ENCODE data around the gene SLC40A1.

The SLC40A1 gene

DNA sequence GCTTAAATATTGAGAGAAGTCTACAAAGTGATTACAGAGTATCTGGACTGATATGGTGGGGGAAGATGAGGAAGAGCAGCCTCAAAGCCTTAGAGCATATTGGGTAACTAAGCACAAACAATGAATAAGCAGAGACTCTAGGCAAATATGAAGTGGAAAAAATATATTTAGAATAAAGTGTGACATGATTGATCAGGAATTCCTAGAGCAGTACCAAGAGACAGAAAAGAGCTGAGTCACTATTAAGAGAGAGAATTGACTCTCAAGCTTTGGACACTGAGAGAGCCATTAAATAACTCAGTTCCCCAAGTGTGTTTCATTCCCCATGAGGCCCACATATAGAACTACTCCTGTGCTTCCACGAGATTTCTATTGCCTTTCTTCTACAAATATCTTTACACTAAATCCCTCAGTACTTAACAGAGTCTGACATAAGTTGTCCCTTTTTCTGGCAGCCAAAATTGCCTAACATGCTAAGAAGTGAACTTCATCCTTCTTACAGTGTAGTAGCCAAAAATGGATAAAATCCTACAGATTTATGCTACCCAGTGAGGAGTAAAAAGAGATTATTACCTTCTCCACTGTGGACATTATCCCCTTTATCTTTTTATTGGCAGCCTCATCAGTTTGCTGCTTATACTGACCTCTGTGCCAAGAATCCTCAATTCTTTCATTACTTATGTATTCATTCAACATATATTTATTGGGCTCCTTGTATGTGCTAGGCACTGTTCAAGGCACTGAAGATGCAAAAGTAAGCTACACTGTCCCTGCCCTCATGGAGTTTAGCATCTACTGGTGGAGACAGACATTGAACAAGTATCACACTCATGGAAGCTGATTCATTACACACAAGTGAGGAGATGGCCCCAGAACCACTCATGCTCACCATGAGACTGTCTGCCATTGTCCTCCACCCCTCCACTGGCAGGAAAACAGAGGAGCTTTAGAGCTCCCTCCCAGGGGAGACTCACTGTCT lies 45.4 kb downstream of the SLC40A1 start:
- Histone ChIP-seq H3K9me3 (ENCODE audit: insufficient read depth, low read length) (no peaks in the 10 kb centered on the region), H3K27ac (ENCODE audit: low read length) (no peak overlapping the region), H3K4me2 (ENCODE audit: low read length) (no peak overlapping the region), H3K4me1 (ENCODE audit: low read length) (peaks cover 10% of the 10 kb centered on the region), H3K9ac (ENCODE audit: low read length) (no peak overlapping the region), H3K4me3 (ENCODE audit: low read length) (no peak overlapping the region), H3K79me2 (ENCODE audit: low read length) (no peaks in the 10 kb centered on the region), H2AFZ (ENCODE audit: low read depth, low read length) (no peak overlapping the region), H4K20me1 (ENCODE audit: insufficient read depth, low read length) (no peaks in the 10 kb centered on the region), H3K36me3 (replicated peaks; ENCODE audit: low read depth, low read length) (no peaks in the 10 kb centered on the region), H3K27me3 (ENCODE audit: low read depth, low read length) (no peaks in the 10 kb centered on the region; the same call in 1 of the 2 replicates)
- TF ChIP-seq, protein P1, sequence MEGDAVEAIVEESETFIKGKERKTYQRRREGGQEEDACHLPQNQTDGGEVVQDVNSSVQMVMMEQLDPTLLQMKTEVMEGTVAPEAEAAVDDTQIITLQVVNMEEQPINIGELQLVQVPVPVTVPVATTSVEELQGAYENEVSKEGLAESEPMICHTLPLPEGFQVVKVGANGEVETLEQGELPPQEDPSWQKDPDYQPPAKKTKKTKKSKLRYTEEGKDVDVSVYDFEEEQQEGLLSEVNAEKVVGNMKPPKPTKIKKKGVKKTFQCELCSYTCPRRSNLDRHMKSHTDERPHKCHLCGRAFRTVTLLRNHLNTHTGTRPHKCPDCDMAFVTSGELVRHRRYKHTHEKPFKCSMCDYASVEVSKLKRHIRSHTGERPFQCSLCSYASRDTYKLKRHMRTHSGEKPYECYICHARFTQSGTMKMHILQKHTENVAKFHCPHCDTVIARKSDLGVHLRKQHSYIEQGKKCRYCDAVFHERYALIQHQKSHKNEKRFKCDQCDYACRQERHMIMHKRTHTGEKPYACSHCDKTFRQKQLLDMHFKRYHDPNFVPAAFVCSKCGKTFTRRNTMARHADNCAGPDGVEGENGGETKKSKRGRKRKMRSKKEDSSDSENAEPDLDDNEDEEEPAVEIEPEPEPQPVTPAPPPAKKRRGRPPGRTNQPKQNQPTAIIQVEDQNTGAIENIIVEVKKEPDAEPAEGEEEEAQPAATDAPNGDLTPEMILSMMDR (IDR thresholded peaks at IDR 0.05; ENCODE audit: low read depth, low read length), result no peak
- TF ChIP-seq EZH2phosphoT487 (IDR thresholded peaks at IDR 0.05; ENCODE audit: low read depth), result no peak

DNA sequence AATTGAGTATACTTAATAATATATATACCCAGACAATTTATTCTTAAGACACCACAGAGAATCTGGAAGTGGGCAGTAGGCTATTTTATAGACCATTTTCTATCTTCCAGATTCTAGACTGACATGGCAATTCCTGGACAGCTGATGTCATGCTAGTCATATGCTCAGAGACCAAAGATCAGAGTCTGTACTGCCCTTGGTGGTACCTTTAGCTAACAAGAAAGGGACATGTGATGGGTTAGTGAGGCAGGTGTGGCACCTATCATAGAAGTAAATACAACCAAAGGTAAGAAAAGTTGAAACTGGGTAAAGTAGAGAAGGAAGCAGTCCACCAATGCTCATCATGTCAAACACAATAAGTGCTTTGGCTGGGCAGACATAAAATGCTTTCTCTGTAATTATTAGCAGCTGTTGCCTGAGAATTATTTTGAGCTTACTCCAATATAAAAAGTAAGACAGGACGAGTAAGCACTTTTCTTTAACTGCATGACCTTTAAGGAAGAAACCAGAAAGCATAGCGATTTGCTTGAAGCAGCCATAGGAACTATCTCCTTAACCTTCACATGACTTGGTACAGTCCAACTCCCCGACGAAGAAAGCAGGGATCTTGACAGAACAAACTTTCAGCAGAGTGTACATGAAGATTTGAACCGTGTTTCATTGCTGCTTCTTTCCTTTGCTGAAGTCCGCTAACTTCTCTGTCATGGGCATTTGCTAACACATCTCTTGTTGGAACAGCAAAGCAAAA lies 47.1 kb downstream of the SLC40A1 start:
- TF ChIP-seq, protein P1 (IDR thresholded peaks at IDR 0.05; ENCODE audit: low read depth, low read length), result no peak
- TF ChIP-seq EZH2phosphoT487 (IDR thresholded peaks at IDR 0.05; ENCODE audit: low read depth), result no peak
- Histone ChIP-seq H3K36me3 (replicated peaks; ENCODE audit: low read depth, low read length) (no peaks in the 10 kb centered on the region), H3K79me2 (ENCODE audit: low read length) (no peaks in the 10 kb centered on the region), H2AFZ (ENCODE audit: low read depth, low read length) (no peak overlapping the region), H3K27me3 (ENCODE audit: low read depth, low read length) (no peaks in the 10 kb centered on the region; the same call in 1 of the 2 replicates), H3K4me3 (ENCODE audit: low read length) (no peak overlapping the region), H3K4me2 (ENCODE audit: low read length) (no peak overlapping the region), H3K27ac (ENCODE audit: low read length) (no peak overlapping the region), H3K9ac (ENCODE audit: low read length) (no peak overlapping the region), H3K4me1 (ENCODE audit: low read length) (peaks cover 10% of the 10 kb centered on the region), H4K20me1 (ENCODE audit: insufficient read depth, low read length) (no peaks in the 10 kb centered on the region), H3K9me3 (ENCODE audit: insufficient read depth, low read length) (no peaks in the 10 kb centered on the region)

DNA sequence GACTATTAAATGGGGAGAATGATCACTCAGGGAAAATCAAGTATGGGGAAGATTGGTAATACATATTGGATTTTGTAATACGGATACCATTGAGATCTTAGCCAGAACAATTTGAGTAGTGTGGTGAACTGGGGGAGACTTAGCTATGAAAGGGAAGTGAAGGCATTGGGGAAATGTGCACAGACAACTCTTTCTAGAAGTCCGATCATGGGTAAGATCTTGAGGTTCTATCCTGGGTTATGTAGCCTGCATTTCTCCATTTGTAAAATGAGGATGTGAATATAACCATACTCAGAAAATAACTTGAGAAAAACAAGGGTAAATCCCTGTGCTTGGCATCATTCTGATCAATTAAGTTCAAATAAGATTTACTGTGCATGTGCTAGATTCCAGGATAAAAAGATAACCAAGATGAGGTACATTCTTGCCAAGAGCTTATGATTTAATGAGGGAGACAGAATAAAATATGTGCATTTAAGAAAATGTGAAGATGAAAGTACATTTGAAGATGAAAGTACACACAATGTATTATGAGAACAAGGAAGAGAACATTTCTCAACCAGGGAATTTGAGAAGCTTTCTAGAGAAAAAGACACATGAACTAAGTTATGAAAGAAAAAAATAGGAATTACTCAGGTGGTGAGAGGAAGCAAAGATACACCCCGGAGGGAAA lies 49.5 kb downstream of the SLC40A1 start:
- Histone ChIP-seq H3K4me2 (ENCODE audit: low read length) (peak overlapping the region; percentile 38; the same call in 1 of the 2 replicates), H3K9me3 (ENCODE audit: insufficient read depth, low read length) (no peaks in the 10 kb centered on the region), H3K27me3 (ENCODE audit: low read depth, low read length) (no peaks in the 10 kb centered on the region), H3K36me3 (replicated peaks; ENCODE audit: low read depth, low read length) (no peaks in the 10 kb centered on the region), H4K20me1 (ENCODE audit: insufficient read depth, low read length) (no peaks in the 10 kb centered on the region), H3K9ac (ENCODE audit: low read length) (no peak overlapping the region), H3K27ac (ENCODE audit: low read length) (no peak overlapping the region), H2AFZ (ENCODE audit: low read depth, low read length) (no peak overlapping the region), H3K4me3 (ENCODE audit: low read length) (no peak overlapping the region), H3K79me2 (ENCODE audit: low read length) (no peaks in the 10 kb centered on the region), H3K4me1 (ENCODE audit: low read length) (peaks cover 10% of the 10 kb centered on the region)
- TF ChIP-seq, protein P1 (IDR thresholded peaks at IDR 0.05; ENCODE audit: low read depth, low read length), result no peak
- no peak for TF ChIP-seq EZH2phosphoT487 (IDR thresholded peaks at IDR 0.05; ENCODE audit: low read depth)

Measured in OCI-LY3 (cell line).